ENCODE results near the gene TRAPPC10. TPM values are rescaled to one million over a fixed set of nuclear protein-coding genes. Genes with fewer than 3 reads are reported as not detected.

The TRAPPC10 gene
- total and polyA plus RNA-seq, 9 of the 15 experiments (the other 6 are each of a cell fraction or from before 2014, with no cell fraction given), result 1.1 to 33.8 (median 24.3) TPM

GRCh38 chr21:44052830-44053226 lies 40.7 kb downstream of the TRAPPC10 start (continued):
- TF ChIP-seq FOXP4 (CRISPR knock-in tag; IDR thresholded peaks at IDR 0.05; ENCODE audit: borderline replicate concordance), result no peak
- no peak for TF ChIP-seq PHF21A (IDR thresholded peaks at IDR 0.05; ENCODE audit: borderline replicate concordance, low read depth)
- no peak for TF ChIP-seq SNRNP70 (optimal IDR thresholded peaks at IDR 0.05; ENCODE audit: low read depth, low read length)
- TF ChIP-seq BACH1 (tag; IDR thresholded peaks at IDR 0.05), result no peak
- TF ChIP-seq FOS (IDR thresholded peaks at IDR 0.05; ENCODE audit: extremely low read depth, insufficient read length), result no peak
- no peak for TF ChIP-seq HEY1 (CRISPR knock-in tag; IDR thresholded peaks at IDR 0.05; ENCODE audit: borderline replicate concordance)
- no peak for TF ChIP-seq ZNF780A (CRISPR knock-in tag; IDR thresholded peaks at IDR 0.05)
- TF ChIP-seq ZNF398 (CRISPR knock-in tag; IDR thresholded peaks at IDR 0.05), result no peak
- no peak for TF ChIP-seq MYNN (IDR thresholded peaks at IDR 0.05)
- no peak for TF ChIP-seq MYNN (CRISPR knock-in tag; IDR thresholded peaks at IDR 0.05)

All from K562 (cell line).